Testis (tissue), 2 donors: ENCODE data around the gene ZNF229.

Experiments used
- CTCF ChIP-seq, 3 experiments: fragments of 450-650 bp in 2 of 3; fragments of 200-600 bp in 1 of 3; sonication (generic) in 1 of 3; IDR thresholded peaks; one replicate each; pipeline ENCODE4 v1.5.1; 2016 to 2019; ENCODE audit warnings: antibody characterized with exemption in 3 of 3, mild to moderate bottlenecking in 2 of 3, moderate library complexity in 1 of 3
- POLR2A ChIP-seq: fragments of 450-650 bp; IDR thresholded peaks from one replicate; pipeline ENCODE4 v1.6.1; 2017; ENCODE audit warnings: antibody characterized with exemption, mild to moderate bottlenecking, moderate library complexity

- no peak for TF ChIP-seq CTCF (IDR thresholded peaks at IDR 0.05)
- TF ChIP-seq POLR2A, result no peak
These were observed 3.4 kb upstream of the ZNF229 start for GRCh38 chr19:44451687-44452086.
